Astrocyte of the cerebellum (primary cell): Measurements from ENCODE around the gene ARF1.

Experiments
- DNase-seq: peaks from one replicate; pipeline ENCODE4 v3.0.0-alpha.2; 2011; ENCODE audit warnings: low read depth
- H3K4me3 ChIP-seq: 2 replicates; pipeline ENCODE4 v1.5.1; 2011; ENCODE audit warnings: mild to moderate bottlenecking, low read depth, low read length, moderate library complexity
- CTCF ChIP-seq: IDR thresholded peaks from 2 replicates; pipeline ENCODE4 v1.5.1; 2012; ENCODE audit warnings: low read length, low read depth, moderate library complexity, mild to moderate bottlenecking; ENCODE audit errors: missing control alignments
- in situ Hi-C: cut with HindIII; loops from 2 replicates; pipeline ENCODE4 v1.10.0; 2017; ENCODE audit warnings: low sequenced_read_pairs

The ARF1 gene

GRCh38 chr1:228082214-228082917 is at the start of gene ARF1:
ARF1 (plus strand) TSS chr1:228082708; CDS start chr1:228097115, 14,407 bp downstream.
- peak within 1 kb of the TSS; percentile 95 for H3K4me3 ChIP-seq
- in situ Hi-C loops: no loop called here
- DNase-seq: peak; percentile 76
- no peak for TF ChIP-seq CTCF

DNA sequence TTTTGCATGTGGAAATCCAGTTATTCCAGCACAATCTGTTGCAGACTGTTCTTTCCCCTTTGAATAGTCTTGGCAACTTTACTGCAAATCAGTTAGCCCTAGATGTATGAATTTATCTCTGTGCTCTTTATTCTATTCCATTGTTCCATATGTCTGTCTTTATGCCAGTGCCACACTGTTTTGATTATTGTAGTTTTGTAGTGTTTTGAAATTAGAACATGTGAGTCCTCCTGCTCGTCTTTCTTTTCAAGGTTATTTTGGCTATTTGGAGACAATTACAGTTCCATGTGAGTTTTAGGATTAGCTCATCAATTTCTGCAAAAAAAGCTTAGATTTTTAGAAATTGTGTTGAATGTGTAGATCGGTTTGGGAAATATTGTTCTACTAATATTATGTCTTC is 49.1 kb upstream of the ARF1 start:
- no peak for DNase-seq
- no peak overlapping the region for H3K4me3 ChIP-seq
- no peak for TF ChIP-seq CTCF
- in situ Hi-C loops: no loop called here

- H3K4me3 ChIP-seq: no peak overlapping the region
- TF ChIP-seq CTCF: no peak
- in situ Hi-C loops: no loop called here
- DNase-seq: no peak
These were observed 47.3 kb upstream of the ARF1 start for GRCh38 chr1:228034954-228035837.

- TF ChIP-seq CTCF: no peak
- in situ Hi-C loops: no loop called here
- DNase-seq: no peak
- no peak overlapping the region for H3K4me3 ChIP-seq
These were observed 46.7 kb upstream of the ARF1 start for GRCh38 chr1:228035844-228036243.

- in situ Hi-C loops: no loop called here
- no peak for TF ChIP-seq CTCF
- no peak overlapping the region for H3K4me3 ChIP-seq
- no peak for DNase-seq
These were observed 45.7 kb upstream of the ARF1 start for GRCh38 chr1:228036701-228037231.
